ENCODE results near the gene KCNA1. TPM values are rescaled to one million over a fixed set of nuclear protein-coding genes. Genes with fewer than 3 reads are reported as not detected.

Gene KCNA1
- total RNA-seq, 1 donor from 2014 or later: 0.62 TPM

DNA sequence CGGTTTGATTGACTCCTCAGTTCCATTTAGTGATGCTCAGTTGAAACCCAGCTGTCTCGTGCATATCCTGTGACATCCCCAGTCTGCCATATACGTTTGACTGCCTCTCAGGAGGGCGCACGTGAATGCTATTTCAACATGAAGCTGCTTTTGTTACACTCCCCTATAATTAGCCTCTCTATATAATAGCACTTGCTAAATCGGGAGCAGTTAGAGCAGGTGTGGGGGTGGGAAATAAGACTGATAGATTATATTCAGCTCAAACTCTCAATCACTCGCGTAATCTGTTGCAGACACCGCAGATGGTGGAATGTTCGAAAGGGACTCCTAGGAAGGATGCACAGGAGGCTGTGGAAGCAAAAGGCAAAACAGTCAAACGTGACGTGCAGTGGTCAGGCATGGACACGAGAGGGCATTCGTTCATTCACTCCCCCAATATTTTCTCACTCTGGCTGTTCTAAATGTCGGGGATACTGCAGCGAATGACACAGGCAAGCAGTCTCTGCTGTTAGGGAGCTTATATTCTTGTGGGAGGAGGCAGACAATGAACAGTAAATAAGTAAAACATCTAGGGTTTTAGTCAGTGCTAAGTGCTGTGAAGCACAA is 29.8 kb downstream of the KCNA1 start:
- Mint-ChIP-seq H3K4me1 (ENCODE audit: unreplicated experiment) (no peaks in the 10 kb centered on the region), H3K27me3 (ENCODE audit: unreplicated experiment) (no peaks in the 10 kb centered on the region), H3K36me3 (ENCODE audit: low read depth, unreplicated experiment) (no peaks in the 10 kb centered on the region), H3K27ac (ENCODE audit: unreplicated experiment) (no peak overlapping the region), H3K9me3 (ENCODE audit: unreplicated experiment) (no peaks in the 10 kb centered on the region), H3K4me3 (ENCODE audit: unreplicated experiment) (no peak overlapping the region)
- DNase-seq (ENCODE audit: low spot score): no peak
- TF ChIP-seq, protein P1, sequence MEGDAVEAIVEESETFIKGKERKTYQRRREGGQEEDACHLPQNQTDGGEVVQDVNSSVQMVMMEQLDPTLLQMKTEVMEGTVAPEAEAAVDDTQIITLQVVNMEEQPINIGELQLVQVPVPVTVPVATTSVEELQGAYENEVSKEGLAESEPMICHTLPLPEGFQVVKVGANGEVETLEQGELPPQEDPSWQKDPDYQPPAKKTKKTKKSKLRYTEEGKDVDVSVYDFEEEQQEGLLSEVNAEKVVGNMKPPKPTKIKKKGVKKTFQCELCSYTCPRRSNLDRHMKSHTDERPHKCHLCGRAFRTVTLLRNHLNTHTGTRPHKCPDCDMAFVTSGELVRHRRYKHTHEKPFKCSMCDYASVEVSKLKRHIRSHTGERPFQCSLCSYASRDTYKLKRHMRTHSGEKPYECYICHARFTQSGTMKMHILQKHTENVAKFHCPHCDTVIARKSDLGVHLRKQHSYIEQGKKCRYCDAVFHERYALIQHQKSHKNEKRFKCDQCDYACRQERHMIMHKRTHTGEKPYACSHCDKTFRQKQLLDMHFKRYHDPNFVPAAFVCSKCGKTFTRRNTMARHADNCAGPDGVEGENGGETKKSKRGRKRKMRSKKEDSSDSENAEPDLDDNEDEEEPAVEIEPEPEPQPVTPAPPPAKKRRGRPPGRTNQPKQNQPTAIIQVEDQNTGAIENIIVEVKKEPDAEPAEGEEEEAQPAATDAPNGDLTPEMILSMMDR (IDR thresholded peaks at IDR 0.05; ENCODE audit: unreplicated experiment): no peak

GRCh38 chr12:4943067-4943937 is 33.6 kb downstream of the KCNA1 start:
- H3K36me3 Mint-ChIP-seq (ENCODE audit: low read depth, unreplicated experiment): no peaks in the 10 kb centered on the region
- H3K27me3 Mint-ChIP-seq (ENCODE audit: unreplicated experiment): no peaks in the 10 kb centered on the region
- no peaks in the 10 kb centered on the region for H3K4me1 Mint-ChIP-seq (ENCODE audit: unreplicated experiment)
- no peak for DNase-seq (ENCODE audit: low spot score)
- H3K4me3 Mint-ChIP-seq (ENCODE audit: unreplicated experiment): no peak overlapping the region
- TF ChIP-seq, protein P1 (IDR thresholded peaks at IDR 0.05; ENCODE audit: unreplicated experiment): no peak
- H3K9me3 Mint-ChIP-seq (ENCODE audit: unreplicated experiment): no peaks in the 10 kb centered on the region
- no peak overlapping the region for H3K27ac Mint-ChIP-seq (ENCODE audit: unreplicated experiment)

GRCh38 chr12:4943938-4944284 is 34.2 kb downstream of the KCNA1 start:
- no peaks in the 10 kb centered on the region for H3K36me3 Mint-ChIP-seq (ENCODE audit: low read depth, unreplicated experiment)
- no peak overlapping the region for H3K27ac Mint-ChIP-seq (ENCODE audit: unreplicated experiment)
- H3K9me3 Mint-ChIP-seq (ENCODE audit: unreplicated experiment): no peaks in the 10 kb centered on the region
- TF ChIP-seq, protein P1 (IDR thresholded peaks at IDR 0.05; ENCODE audit: unreplicated experiment): no peak
- H3K4me3 Mint-ChIP-seq (ENCODE audit: unreplicated experiment): no peak overlapping the region
- DNase-seq (ENCODE audit: low spot score): no peak
- no peaks in the 10 kb centered on the region for H3K4me1 Mint-ChIP-seq (ENCODE audit: unreplicated experiment)
- no peaks in the 10 kb centered on the region for H3K27me3 Mint-ChIP-seq (ENCODE audit: unreplicated experiment)

DNA sequence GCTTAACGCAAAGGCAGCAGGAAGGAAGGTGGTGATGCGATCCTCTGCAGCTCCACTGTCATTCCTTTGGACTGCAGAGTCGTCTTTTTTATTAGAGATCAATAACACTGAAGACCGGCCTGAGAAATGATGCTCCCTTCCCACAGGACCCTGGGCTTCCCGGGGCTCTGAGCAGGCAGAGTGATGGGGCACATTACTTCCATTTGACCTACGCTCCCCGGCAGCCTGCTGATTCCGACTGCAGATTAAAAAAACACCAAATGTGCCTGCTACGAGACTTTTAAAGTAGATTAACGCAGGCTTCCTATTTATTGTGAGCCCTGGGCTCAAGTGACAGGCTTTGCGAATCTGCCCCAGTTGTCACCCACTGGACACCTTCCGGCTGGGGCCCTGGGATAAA is 37.5 kb downstream of the KCNA1 start:
- H3K4me3 Mint-ChIP-seq (ENCODE audit: unreplicated experiment): no peak overlapping the region
- H3K4me1 Mint-ChIP-seq (ENCODE audit: unreplicated experiment): no peaks in the 10 kb centered on the region

More for the DNA sequence above, 37.5 kb downstream of the KCNA1 start:
- Mint-ChIP-seq H3K27ac (ENCODE audit: unreplicated experiment) (no peak overlapping the region), H3K9me3 (ENCODE audit: unreplicated experiment) (no peaks in the 10 kb centered on the region), H3K27me3 (ENCODE audit: unreplicated experiment) (no peaks in the 10 kb centered on the region), H3K36me3 (ENCODE audit: low read depth, unreplicated experiment) (no peaks in the 10 kb centered on the region)
- TF ChIP-seq, protein P1 (IDR thresholded peaks at IDR 0.05; ENCODE audit: unreplicated experiment): no peak
- DNase-seq (ENCODE audit: low spot score): no peak
